GM12878 (cell line): ENCODE measurements around the gene MRAS. TPM values are rescaled to one million over a fixed set of nuclear protein-coding genes. Genes with fewer than 3 reads are reported as not detected.

Source experiments
- ATAC-seq: fragments of 200-7000 bp; cut with Tn5 transposase; 3 replicates; pipeline ENCODE4 v1.9.1; 2020; ENCODE audit warnings: mild to moderate bottlenecking, moderate library complexity
- BruUV-seq: library from RNA; stranded (reverse); fragments of 400-500 nt; replicated peaks from 2 replicates; lab custom pipeline; 2021; lab: Mats Ljungman, UMichigan
- CTCF ChIA-PET: fragments of 300-600 bp; sonication (Branson Sonifier 250); formaldehyde crosslinking; extraction: SDS; loops from one replicate; lab custom pipeline; 2021; ENCODE audit warnings: inconsistent platforms; lab: Yijun Ruan, JAX
- POLR2A ChIA-PET: fragments of 350-600 bp; formaldehyde crosslinking; extraction: SDS; loops from one replicate; lab custom pipeline; 2021; ENCODE audit warnings: inconsistent platforms; lab: Charles Lee
- RAD21 ChIA-PET: fragments of 300-600 bp; sonication (Branson Sonifier 250); formaldehyde crosslinking; loops from one replicate; lab custom pipeline; 2023; ENCODE audit warnings: antibody characterized with exemption; ENCODE audit not compliant: unreplicated experiment; lab: Charles Lee
- SMC1A ChIA-PET: fragments of 300-600 bp; sonication (Branson Sonifier 250); formaldehyde crosslinking; loops from one replicate; lab custom pipeline; 2023; ENCODE audit not compliant: unreplicated experiment, uncharacterized antibody; lab: Charles Lee
- DNase-seq: peaks from one replicate; pipeline ENCODE4 v3.0.0-alpha.2; 2011; ENCODE audit warnings: low read depth, low spot score
- FAIRE-seq: peaks from 3 replicates; lab custom pipeline; 2011; peaks lifted over from hg19 to GRCh38; lab: Jason Lieb, UNC
- H2AFZ ChIP-seq: 2 replicates; pipeline ENCODE4 v1.6.0; 2011; ENCODE audit warnings: low read depth, low read length, control low read depth; ENCODE audit not compliant: control insufficient read depth
- H3K27ac ChIP-seq: 2 replicates; pipeline ENCODE4 v1.5.1; 2011; ENCODE audit warnings: control low read depth; ENCODE audit not compliant: control insufficient read depth, insufficient read depth
- H3K27me3 ChIP-seq, 2 experiments: replicated peaks in 1 of 2; 2 replicates each; pipeline versions ENCODE4 v1.6.0 to v1.6.1; 2011; ENCODE audit warnings: low read length in 1 of 2; ENCODE audit not compliant: control insufficient read depth in 2 of 2, insufficient read depth in 2 of 2
- H3K36me3 ChIP-seq, 2 experiments: 2 replicates each; pipeline ENCODE4 v1.5.1; 2011; ENCODE audit warnings: low read length in 1 of 2; ENCODE audit not compliant: control insufficient read depth in 2 of 2, insufficient read depth in 2 of 2
- H3K4me1 ChIP-seq: 2 replicates; pipeline ENCODE4 v1.6.1; 2011; ENCODE audit warnings: mild to moderate bottlenecking, low read length, moderate library complexity, mixed read lengths; ENCODE audit not compliant: control insufficient read depth, insufficient read depth
- H3K4me2 ChIP-seq: 2 replicates; pipeline ENCODE4 v1.6.0; 2011; ENCODE audit warnings: control low read depth; ENCODE audit not compliant: control insufficient read depth, insufficient read depth
- H3K4me3 ChIP-seq: fragments of 200-600 bp; sonication (generic); 2 replicates; pipeline ENCODE4 v1.5.1; 2016
- H3K79me2 ChIP-seq: 2 replicates; pipeline ENCODE4 v1.6.0; 2011; ENCODE audit warnings: low read length; ENCODE audit not compliant: control insufficient read depth, insufficient read depth
- H3K9ac ChIP-seq: 2 replicates; pipeline ENCODE4 v1.8.0; 2011; ENCODE audit warnings: low read length, control low read depth, mixed read lengths; ENCODE audit not compliant: control insufficient read depth, insufficient read depth
- H3K9me3 ChIP-seq: replicated peaks from 3 replicates; pipeline ENCODE4 v1.5.1; 2011; ENCODE audit warnings: mild to moderate bottlenecking, low read length; ENCODE audit not compliant: control insufficient read depth, insufficient read depth
- H4K20me1 ChIP-seq: 2 replicates; pipeline ENCODE4 v1.6.0; 2011; ENCODE audit not compliant: control insufficient read depth, insufficient read depth
- CREM ChIP-seq: IDR thresholded peaks from 2 replicates; pipeline ENCODE4 v1.6.1; 2014; ENCODE audit warnings: antibody characterized with exemption, low read depth
- SREBF2 ChIP-seq: IDR thresholded peaks from 2 replicates; pipeline ENCODE4 v1.6.1; 2012; ENCODE audit warnings: mild to moderate bottlenecking, low read length
- STAT3 ChIP-seq: IDR thresholded peaks from 2 replicates; pipeline ENCODE4 v1.6.1; 2011; ENCODE audit warnings: low read depth, low read length, improper control_type of control experiment
- ZNF217 ChIP-seq: fragments of 450-650 bp; IDR thresholded peaks from 2 replicates; pipeline ENCODE4 v1.6.1; 2017; ENCODE audit warnings: antibody characterized with exemption, mild to moderate bottlenecking
- WGBS: methylation state at CpG from one replicate; pipeline ENCODE4 v1.1.6; 2016; ENCODE audit warnings: low lambda C conversion rate; ENCODE audit not compliant: insufficient replicate concordance, insufficient coverage; ENCODE audit errors: missing lambda C conversion rate; 5-methylcytosine and 5-hydroxymethylcytosine counted together
- in situ Hi-C: fragments of 300-500 bp; cut with MboI; formaldehyde crosslinking; loops from 9 replicates; pipeline ENCODE4 v1.14.3; 2018; ENCODE audit warnings: mixed read lengths
- intact Hi-C: fragments of 100-400 bp; cut with micrococcal nuclease; formaldehyde crosslinking; loops from one replicate; pipeline ENCODE4 v1.14.2; 2022; ENCODE audit not compliant: unreplicated experiment
- polyA plus RNA-seq, 11 experiments: library from polyadenylated mRNA; depleted of rRNA in 4 of 11; unstranded in 6 of 11; stranded (reverse) in 5 of 11; fragments of >200 nt; fragmentation: Nextera tagmentation in 4 of 11; fragmentation: Illumina TruSeq in 1 of 11; extraction: Ambion mirVana in 4 of 11; extraction: Trizol in 1 of 11; gene quantifications; 1 replicate in 1 of 11; 2 replicates in 10 of 11; pipeline versions ENCODE4 v1.2.1 to v1.2.3, GENCODE V29; 2011 to 2016; ENCODE audit warnings: inconsistent platforms in 2 of 11, missing spikeins in 2 of 11, low read depth in 1 of 11
- total RNA-seq, 4 experiments: library from RNA; depleted of rRNA in 3 of 4; stranded (reverse); fragments of >200 nt in 3 of 4; fragmentation: Illumina TruSeq in 1 of 4; extraction: Trizol in 1 of 4; gene quantifications; 2 replicates each; pipeline versions ENCODE4 v1.2.1 to v1.2.3, GENCODE V29; 2013 to 2021
- TF ChIP-seq, protein P1 (sequence below): fragments of 450-650 bp; IDR thresholded peaks from 2 replicates; pipeline ENCODE4 v1.6.1; 2017; ENCODE audit warnings: mild to moderate bottlenecking, low read depth, inconsistent platforms; ENCODE audit not compliant: poor library complexity, severe bottlenecking
- TF ChIP-seq, protein P2 (sequence below): fragments of 450-650 bp; IDR thresholded peaks from 2 replicates; pipeline ENCODE4 v1.6.1; 2017; ENCODE audit warnings: antibody characterized with exemption, mild to moderate bottlenecking, moderate library complexity

The MRAS gene
- total and polyA plus RNA-seq, 10 of the 15 experiments (the other 5 are each of a cell fraction or from before 2014, with no cell fraction given) = 0.01 to 0.44 (median 0.17) TPM; not detected in 6

DNA sequence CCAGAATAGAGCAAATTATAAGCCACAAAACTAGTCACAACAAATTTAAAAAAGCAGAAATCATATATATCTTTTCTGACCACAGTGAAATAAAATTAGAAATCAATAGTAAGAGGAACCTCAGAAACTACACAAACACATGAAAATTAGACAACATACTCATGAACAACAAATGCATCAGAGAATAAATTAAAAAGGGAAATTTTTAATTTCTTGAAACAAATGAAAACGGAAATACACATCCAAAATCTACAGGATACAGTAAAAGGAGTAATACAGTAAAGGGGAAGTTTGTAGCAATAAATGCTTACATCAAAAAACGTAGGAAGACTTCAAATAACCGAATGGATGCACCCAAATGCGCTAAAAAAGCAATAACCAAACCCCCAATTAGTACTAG is 37.9 kb upstream of the MRAS start:
- Histone ChIP-seq H3K27ac (no peak overlapping the region), H3K4me3 (no peak overlapping the region), H3K79me2 (no peaks in the 10 kb centered on the region), H3K4me2 (no peak overlapping the region), H3K27me3 (no peaks in the 10 kb centered on the region), H3K9me3 (no peaks in the 10 kb centered on the region; the same call in 1 of the 3 replicates), H3K36me3 (no peaks in the 10 kb centered on the region), H3K9ac (no peak overlapping the region), H2AFZ (no peak overlapping the region), H4K20me1 (no peaks in the 10 kb centered on the region), H3K4me1 (no peaks in the 10 kb centered on the region)
- no peak for DNase-seq
- intact Hi-C loops = no loop called here
- ChIA-PET RAD21 (no interaction called here), SMC1A (no interaction called here), CTCF (no interaction called here), POLR2A (no interaction called here)
- BruUV-seq = no TSS peak
- TF ChIP-seq, protein P1, sequence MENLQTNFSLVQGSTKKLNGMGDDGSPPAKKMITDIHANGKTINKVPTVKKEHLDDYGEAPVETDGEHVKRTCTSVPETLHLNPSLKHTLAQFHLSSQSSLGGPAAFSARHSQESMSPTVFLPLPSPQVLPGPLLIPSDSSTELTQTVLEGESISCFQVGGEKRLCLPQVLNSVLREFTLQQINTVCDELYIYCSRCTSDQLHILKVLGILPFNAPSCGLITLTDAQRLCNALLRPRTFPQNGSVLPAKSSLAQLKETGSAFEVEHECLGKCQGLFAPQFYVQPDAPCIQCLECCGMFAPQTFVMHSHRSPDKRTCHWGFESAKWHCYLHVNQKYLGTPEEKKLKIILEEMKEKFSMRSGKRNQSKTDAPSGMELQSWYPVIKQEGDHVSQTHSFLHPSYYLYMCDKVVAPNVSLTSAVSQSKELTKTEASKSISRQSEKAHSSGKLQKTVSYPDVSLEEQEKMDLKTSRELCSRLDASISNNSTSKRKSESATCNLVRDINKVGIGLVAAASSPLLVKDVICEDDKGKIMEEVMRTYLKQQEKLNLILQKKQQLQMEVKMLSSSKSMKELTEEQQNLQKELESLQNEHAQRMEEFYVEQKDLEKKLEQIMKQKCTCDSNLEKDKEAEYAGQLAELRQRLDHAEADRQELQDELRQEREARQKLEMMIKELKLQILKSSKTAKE = no peak
- TF ChIP-seq SREBF2 = no peak
- TF ChIP-seq, protein P2, sequence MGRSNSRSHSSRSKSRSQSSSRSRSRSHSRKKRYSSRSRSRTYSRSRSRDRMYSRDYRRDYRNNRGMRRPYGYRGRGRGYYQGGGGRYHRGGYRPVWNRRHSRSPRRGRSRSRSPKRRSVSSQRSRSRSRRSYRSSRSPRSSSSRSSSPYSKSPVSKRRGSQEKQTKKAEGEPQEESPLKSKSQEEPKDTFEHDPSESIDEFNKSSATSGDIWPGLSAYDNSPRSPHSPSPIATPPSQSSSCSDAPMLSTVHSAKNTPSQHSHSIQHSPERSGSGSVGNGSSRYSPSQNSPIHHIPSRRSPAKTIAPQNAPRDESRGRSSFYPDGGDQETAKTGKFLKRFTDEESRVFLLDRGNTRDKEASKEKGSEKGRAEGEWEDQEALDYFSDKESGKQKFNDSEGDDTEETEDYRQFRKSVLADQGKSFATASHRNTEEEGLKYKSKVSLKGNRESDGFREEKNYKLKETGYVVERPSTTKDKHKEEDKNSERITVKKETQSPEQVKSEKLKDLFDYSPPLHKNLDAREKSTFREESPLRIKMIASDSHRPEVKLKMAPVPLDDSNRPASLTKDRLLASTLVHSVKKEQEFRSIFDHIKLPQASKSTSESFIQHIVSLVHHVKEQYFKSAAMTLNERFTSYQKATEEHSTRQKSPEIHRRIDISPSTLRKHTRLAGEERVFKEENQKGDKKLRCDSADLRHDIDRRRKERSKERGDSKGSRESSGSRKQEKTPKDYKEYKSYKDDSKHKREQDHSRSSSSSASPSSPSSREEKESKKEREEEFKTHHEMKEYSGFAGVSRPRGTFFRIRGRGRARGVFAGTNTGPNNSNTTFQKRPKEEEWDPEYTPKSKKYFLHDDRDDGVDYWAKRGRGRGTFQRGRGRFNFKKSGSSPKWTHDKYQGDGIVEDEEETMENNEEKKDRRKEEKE = no peak
- no peak for TF ChIP-seq CREM
- no peak for TF ChIP-seq STAT3
- no peak for TF ChIP-seq ZNF217
- no peak for ATAC-seq
- WGBS = 46% methylated on average over 4 of the region's 4 CpGs
- no peak for FAIRE-seq
- in situ Hi-C loops = no loop called here
